Tibial nerve (tissue), 4 donors: ENCODE data around the gene PPIP5K2.

ENCODE experiments used
- CTCF ChIP-seq, 5 experiments: fragments of 200-600 bp in 3 of 5; fragments of 450-650 bp in 2 of 5; sonication (generic) in 3 of 5; IDR thresholded peaks; one replicate each; pipeline ENCODE4 v1.5.1; 2016 to 2019; ENCODE audit warnings: antibody characterized with exemption in 5 of 5, mild to moderate bottlenecking in 3 of 5, moderate library complexity in 2 of 5
- EP300 ChIP-seq, 2 donors: sonication (generic); formaldehyde crosslinking; IDR thresholded peaks; one replicate each; pipeline ENCODE4 v1.6.1; 2017; ENCODE audit warnings: antibody characterized with exemption in 2 of 2, mild to moderate bottlenecking in 1 of 2
- POLR2A ChIP-seq, 2 donors: fragments of 450-650 bp; IDR thresholded peaks; one replicate each; pipeline ENCODE4 v1.6.1; 2017; ENCODE audit warnings: antibody characterized with exemption in 2 of 2, mild to moderate bottlenecking in 2 of 2, moderate library complexity in 2 of 2

GRCh38 chr5:103235891-103236290, 115.8 kb downstream of the PPIP5K2 start:
- TF ChIP-seq CTCF (IDR thresholded peaks at IDR 0.05) (no peak), POLR2A (IDR thresholded peaks at IDR 0.05) (no peak), EP300 (IDR thresholded peaks at IDR 0.05) (no peak)
